Stimulated activated naive CD8-positive, alpha-beta T cell treated with anti-CD3 and anti-CD28 coated beads, Interleukin-15, amount 100 ng/mL, for 72 hours (primary cell): ENCODE results near the gene OR6J1.
A peak's percentile ranks its signal among the peaks of the same experiment; 100 is the strongest.
"Not testable (repeated sequence)": the region's sequence is repeated elsewhere in the genome, so short reads cannot be mapped to it uniquely, and the experiment has no call there.

Experiments used
- ATAC-seq: fragments of 150-1000 bp; cut with Tn5 transposase; 2 replicates; pipeline ENCODE4 v1.10.0; 2021; ENCODE audit warnings: mild to moderate bottlenecking, moderate library complexity
- DNase-seq, 2 donors: peaks; one replicate each; pipeline ENCODE4 v3.0.0; 2021 to 2022
- H3K27ac Mint-ChIP-seq, 2 donors: one replicate each; pipeline ENCODE4 v1.8.0; 2022; ENCODE audit warnings: mild to moderate bottlenecking in 2 of 2, mixed read lengths in 2 of 2, moderate library complexity in 2 of 2
- H3K27me3 Mint-ChIP-seq: one replicate; pipeline ENCODE4 v1.8.0; 2022; ENCODE audit warnings: mixed read lengths
- H3K4me1 Mint-ChIP-seq: one replicate; pipeline ENCODE4 v1.8.0; 2022; ENCODE audit warnings: mild to moderate bottlenecking, mixed read lengths
- H3K4me3 Mint-ChIP-seq, 2 donors: one replicate each; pipeline ENCODE4 v1.8.0; 2022; ENCODE audit warnings: mild to moderate bottlenecking in 2 of 2, mixed read lengths in 2 of 2, moderate library complexity in 1 of 2
- H3K9me3 Mint-ChIP-seq, 2 donors: one replicate each; pipeline ENCODE4 v1.8.0; 2022; ENCODE audit warnings: mixed read lengths in 2 of 2

OR6J1 gene

GRCh38 chr14:22644305-22644635 is at the start of gene OR6J1:
TSS of gene OR6J1 (minus strand) at chr14:22644352. CDS start at chr14:22634811, 9,541 bp downstream.
- peaks cover 26% of the 10 kb centered on the region for H3K4me1 Mint-ChIP-seq
- no peaks in the 10 kb centered on the region for H3K9me3 Mint-ChIP-seq
- H3K4me3 Mint-ChIP-seq: no peak within 1 kb of the TSS
- H3K27ac Mint-ChIP-seq: peak within 1 kb of the TSS in 1 of 2 donors; percentile 66
- ATAC-seq (no peak), DNase-seq (no peak)
- no peaks in the 10 kb centered on the region for H3K27me3 Mint-ChIP-seq

- DNase-seq (no peak), ATAC-seq (no peak)
- H3K4me3 Mint-ChIP-seq: no peak overlapping the region
- peaks cover 55% of the 10 kb centered on the region for H3K27me3 Mint-ChIP-seq
- peaks cover 12 to 47% of the 10 kb centered on the region in 2 donors for H3K9me3 Mint-ChIP-seq
- H3K4me1 Mint-ChIP-seq: no peaks in the 10 kb centered on the region
- no peak overlapping the region for H3K27ac Mint-ChIP-seq
These were observed 48.0 kb upstream of the OR6J1 start for GRCh38 chr14:22692194-22692593.

GRCh38 chr14:22691171-22691570 is 47.0 kb upstream of the OR6J1 start:
- no peak for ATAC-seq
- DNase-seq: no peak
- peaks cover 14 to 53% of the 10 kb centered on the region in 2 donors for H3K9me3 Mint-ChIP-seq
- H3K4me1 Mint-ChIP-seq: no peaks in the 10 kb centered on the region
- no peak overlapping the region for H3K27ac Mint-ChIP-seq
- H3K4me3 Mint-ChIP-seq: no peak overlapping the region
- H3K27me3 Mint-ChIP-seq: peaks cover 64% of the 10 kb centered on the region

- peak; percentile 97 for ATAC-seq
- peak in 1 of 2 donors; percentile 24 for DNase-seq
- Mint-ChIP-seq H3K9me3 (peaks cover 14 to 53% of the 10 kb centered on the region in 2 donors), H3K4me3 (no peak overlapping the region), H3K27me3 (peaks cover 72% of the 10 kb centered on the region), H3K27ac (no peak overlapping the region), H3K4me1 (no peaks in the 10 kb centered on the region)
These were observed 45.0 kb upstream of the OR6J1 start for GRCh38 chr14:22689199-22689598.

GRCh38 chr14:22687969-22688368 is 43.8 kb upstream of the OR6J1 start:
- peaks cover 67% of the 10 kb centered on the region for H3K27me3 Mint-ChIP-seq
- H3K27ac Mint-ChIP-seq, ATAC-seq, H3K4me3 Mint-ChIP-seq, DNase-seq, H3K4me1 Mint-ChIP-seq: not testable (repeated sequence)
- H3K9me3 Mint-ChIP-seq: peaks cover 14 to 51% of the 10 kb centered on the region in 2 donors

- not testable (repeated sequence) for DNase-seq, H3K4me3 Mint-ChIP-seq, H3K27ac Mint-ChIP-seq, H3K4me1 Mint-ChIP-seq, ATAC-seq
- H3K9me3 Mint-ChIP-seq: peaks cover 7 to 36% of the 10 kb centered on the region in 2 donors
- H3K27me3 Mint-ChIP-seq: peaks cover 72% of the 10 kb centered on the region
These were observed 42.0 kb upstream of the OR6J1 start for GRCh38 chr14:22686176-22686611.

GRCh38 chr14:22685467-22685866 is 41.3 kb upstream of the OR6J1 start:
- no peaks in the 10 kb centered on the region for H3K4me1 Mint-ChIP-seq
- no peak for ATAC-seq
- peaks cover 65% of the 10 kb centered on the region for H3K27me3 Mint-ChIP-seq

GRCh38 chr14:22683428-22683827 is 39.3 kb upstream of the OR6J1 start:
- H3K4me3 Mint-ChIP-seq, DNase-seq, H3K27ac Mint-ChIP-seq, ATAC-seq, H3K4me1 Mint-ChIP-seq: not testable (repeated sequence)
- Mint-ChIP-seq H3K27me3 (peaks cover 70% of the 10 kb centered on the region), H3K9me3 (peaks cover 7 to 19% of the 10 kb centered on the region in 2 donors)

More at GRCh38 chr14:22685467-22685866, 41.3 kb upstream of the OR6J1 start:
- DNase-seq: no peak
- no peak overlapping the region for H3K4me3 Mint-ChIP-seq
- peaks cover 7 to 29% of the 10 kb centered on the region in 2 donors for H3K9me3 Mint-ChIP-seq
- H3K27ac Mint-ChIP-seq: no peak overlapping the region

- Mint-ChIP-seq H3K27me3 (peaks cover 37% of the 10 kb centered on the region), H3K9me3 (peaks cover 0 to 5% of the 10 kb centered on the region in 2 donors), H3K27ac (no peak overlapping the region), H3K4me1 (no peaks in the 10 kb centered on the region), H3K4me3 (no peak overlapping the region)
- DNase-seq: no peak
- no peak for ATAC-seq
These were observed 34.1 kb upstream of the OR6J1 start for GRCh38 chr14:22678221-22678620.

- H3K4me1 Mint-ChIP-seq, H3K4me3 Mint-ChIP-seq, DNase-seq, ATAC-seq, H3K27ac Mint-ChIP-seq, H3K9me3 Mint-ChIP-seq: not testable (repeated sequence)
- H3K27me3 Mint-ChIP-seq: peaks cover 30% of the 10 kb centered on the region
These were observed 33.4 kb upstream of the OR6J1 start for GRCh38 chr14:22677551-22677950.

- H3K4me3 Mint-ChIP-seq: no peak overlapping the region
- peaks cover 0 to 12% of the 10 kb centered on the region in 2 donors for H3K9me3 Mint-ChIP-seq
- DNase-seq (no peak), ATAC-seq (peak; percentile 12)
- peaks cover 17% of the 10 kb centered on the region for H3K4me1 Mint-ChIP-seq
- H3K27me3 Mint-ChIP-seq: no peaks in the 10 kb centered on the region
- H3K27ac Mint-ChIP-seq: no peak overlapping the region
These were observed 27.5 kb upstream of the OR6J1 start for GRCh38 chr14:22671622-22672021.

GRCh38 chr14:22668863-22669262 is 24.7 kb upstream of the OR6J1 start:
- DNase-seq: no peak
- Mint-ChIP-seq H3K4me3 (no peak overlapping the region), H3K4me1 (peaks cover 17% of the 10 kb centered on the region), H3K27me3 (no peaks in the 10 kb centered on the region), H3K9me3 (peaks cover 0 to 9% of the 10 kb centered on the region in 2 donors), H3K27ac (no peak overlapping the region)
- no peak for ATAC-seq

- peak overlapping the region; percentile 31 to 42 for H3K4me3 Mint-ChIP-seq
- peaks cover 17% of the 10 kb centered on the region for H3K4me1 Mint-ChIP-seq
- H3K9me3 Mint-ChIP-seq: peaks cover 0 to 9% of the 10 kb centered on the region in 2 donors
- H3K27ac Mint-ChIP-seq: no peak overlapping the region
- peak; percentile 69 for ATAC-seq
- no peaks in the 10 kb centered on the region for H3K27me3 Mint-ChIP-seq
- no peak for DNase-seq
These were observed 24.3 kb upstream of the OR6J1 start for GRCh38 chr14:22668417-22668816.

- ATAC-seq (no peak), DNase-seq (no peak)
- H3K9me3 Mint-ChIP-seq: peaks cover 0 to 7% of the 10 kb centered on the region in 2 donors
- H3K4me3 Mint-ChIP-seq: no peak overlapping the region
- H3K4me1 Mint-ChIP-seq: peaks cover 17% of the 10 kb centered on the region
- H3K27me3 Mint-ChIP-seq: no peaks in the 10 kb centered on the region
- H3K27ac Mint-ChIP-seq: no peak overlapping the region
These were observed 23.7 kb upstream of the OR6J1 start for GRCh38 chr14:22667881-22668280.

- ATAC-seq (no peak), DNase-seq (no peak)
- peaks cover 17% of the 10 kb centered on the region for H3K4me1 Mint-ChIP-seq
- no peak overlapping the region for H3K27ac Mint-ChIP-seq
- no peaks in the 10 kb centered on the region for H3K27me3 Mint-ChIP-seq
- no peak overlapping the region for H3K4me3 Mint-ChIP-seq
- peaks cover 0 to 4% of the 10 kb centered on the region in 2 donors for H3K9me3 Mint-ChIP-seq
These were observed 22.2 kb upstream of the OR6J1 start for GRCh38 chr14:22666203-22666893.

GRCh38 chr14:22664261-22664660 is 20.1 kb upstream of the OR6J1 start:
- Mint-ChIP-seq H3K27me3 (no peaks in the 10 kb centered on the region), H3K9me3 (peaks cover 0 to 4% of the 10 kb centered on the region in 2 donors), H3K27ac (no peak overlapping the region), H3K4me1 (peaks cover 15% of the 10 kb centered on the region), H3K4me3 (no peak overlapping the region)
- DNase-seq (no peak), ATAC-seq (no peak)

GRCh38 chr14:22660654-22661053 is 16.5 kb upstream of the OR6J1 start:
- no peaks in the 10 kb centered on the region for H3K27me3 Mint-ChIP-seq
- DNase-seq: no peak
- H3K9me3 Mint-ChIP-seq: no peaks in the 10 kb centered on the region
- no peak overlapping the region for H3K4me3 Mint-ChIP-seq
- no peak overlapping the region for H3K27ac Mint-ChIP-seq
- no peaks in the 10 kb centered on the region for H3K4me1 Mint-ChIP-seq
- no peak for ATAC-seq
